ENCODE results near the gene CA9.

The CA9 gene

DNA sequence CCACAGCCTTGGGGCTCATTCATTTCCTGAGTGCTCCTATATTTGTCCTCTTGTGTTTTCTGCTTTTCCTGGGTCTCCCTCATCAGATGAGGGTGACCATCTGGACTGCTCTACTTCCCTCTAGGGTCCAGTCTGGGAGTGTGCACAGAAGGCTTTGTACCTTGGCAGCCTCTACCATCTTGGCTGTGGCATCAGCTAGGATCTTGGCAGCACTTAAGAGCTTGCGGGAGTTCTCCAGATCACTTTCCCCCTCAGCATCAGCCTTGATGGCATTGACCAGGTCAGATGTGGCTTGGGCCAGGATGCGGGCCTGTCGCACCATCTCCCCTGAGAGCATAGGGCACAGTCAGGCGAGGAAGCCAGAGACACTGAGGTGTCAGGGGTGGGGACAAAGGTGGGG is 42.5 kb downstream of the CA9 start:
- TF ChIP-seq CTCF (IDR thresholded peaks at IDR 0.05; ENCODE audit: low read depth, low read length) = no peak
- H3K4me3 ChIP-seq (ENCODE audit: low read depth, low read length) = no peak overlapping the region

- no peak for TF ChIP-seq CTCF (IDR thresholded peaks at IDR 0.05; ENCODE audit: low read depth, low read length)
- no peak overlapping the region for H3K4me3 ChIP-seq (ENCODE audit: low read depth, low read length)
Observed at GRCh38 chr9:35717132-35717870, 43.6 kb downstream of the CA9 start.

- H3K4me3 ChIP-seq (ENCODE audit: low read depth, low read length) = no peak overlapping the region
- no peak for TF ChIP-seq CTCF (IDR thresholded peaks at IDR 0.05; ENCODE audit: low read depth, low read length)
Observed at GRCh38 chr9:35718721-35719511, 45.2 kb downstream of the CA9 start.

- no peak overlapping the region for H3K4me3 ChIP-seq (ENCODE audit: low read depth, low read length)
- TF ChIP-seq CTCF (IDR thresholded peaks at IDR 0.05; ENCODE audit: low read depth, low read length) = no peak
Observed at GRCh38 chr9:35719546-35719945, 45.8 kb downstream of the CA9 start.

DNA sequence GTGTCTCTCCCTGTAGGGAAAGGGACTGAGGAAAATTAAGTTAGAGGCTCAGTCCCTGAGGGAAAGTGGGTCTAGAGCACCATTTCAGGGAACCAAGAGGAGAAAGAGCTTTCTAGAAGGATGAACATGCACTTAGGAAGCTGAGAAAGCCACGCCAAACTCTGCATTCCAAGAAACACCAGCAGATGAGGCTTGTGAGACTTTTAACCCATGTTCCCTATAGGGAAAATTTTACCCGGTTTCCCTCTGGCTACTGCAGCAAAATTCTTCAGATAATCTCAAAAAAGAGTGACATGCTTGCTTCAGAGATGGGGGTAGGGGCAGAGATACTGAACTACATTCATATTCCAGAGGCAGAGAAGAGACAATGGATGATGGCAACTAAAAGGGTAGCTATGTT is 49.7 kb downstream of the CA9 start:
- no peak for TF ChIP-seq CTCF (IDR thresholded peaks at IDR 0.05; ENCODE audit: low read depth, low read length)
- H3K4me3 ChIP-seq (ENCODE audit: low read depth, low read length) = no peak overlapping the region

DNA sequence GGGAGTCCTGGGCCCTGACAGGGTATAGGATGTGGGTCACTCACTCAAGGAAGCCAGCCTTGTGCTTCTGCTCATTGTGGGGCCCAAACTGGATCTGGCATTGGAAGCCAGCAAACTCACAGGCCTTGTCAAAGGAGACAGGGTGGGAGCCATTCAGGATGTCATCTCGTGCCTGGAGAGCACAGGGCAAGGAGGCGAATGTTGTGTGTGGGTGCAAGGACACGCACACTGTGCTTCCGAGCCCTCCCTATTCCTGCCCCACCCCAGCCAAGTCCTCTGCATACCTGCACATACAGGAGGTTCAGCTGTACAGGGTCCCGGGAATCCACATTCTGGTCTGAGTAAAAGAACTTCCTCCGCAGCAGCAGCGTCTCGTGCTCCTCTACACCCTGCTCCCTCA is 50.2 kb downstream of the CA9 start:
- TF ChIP-seq CTCF (IDR thresholded peaks at IDR 0.05; ENCODE audit: low read depth, low read length) = no peak
- H3K4me3 ChIP-seq (ENCODE audit: low read depth, low read length) = no peak overlapping the region

- TF ChIP-seq CTCF (IDR thresholded peaks at IDR 0.05; ENCODE audit: low read depth, low read length) = no peak
- no peak overlapping the region for H3K4me3 ChIP-seq (ENCODE audit: low read depth, low read length)
Observed at GRCh38 chr9:35725362-35725761, 51.6 kb downstream of the CA9 start.

Data from WI38 (cell line).